Skin of body (tissue), 2 donors: ENCODE results near the gene UBB. TPM values are rescaled to one million over a fixed set of nuclear protein-coding genes. Genes with fewer than 3 reads are reported as not detected.

Experiments
- DNase-seq: peaks from one replicate; lab custom pipeline; 2025; lab: John Stamatoyannopoulos, UW
- total RNA-seq: library from RNA; depleted of rRNA; stranded (reverse); fragments of >200 nt; gene quantifications from one replicate; pipeline ENCODE4 v1.2.3, GENCODE V29; 2014

UBB gene
- total RNA-seq = 1,502 TPM

DNA sequence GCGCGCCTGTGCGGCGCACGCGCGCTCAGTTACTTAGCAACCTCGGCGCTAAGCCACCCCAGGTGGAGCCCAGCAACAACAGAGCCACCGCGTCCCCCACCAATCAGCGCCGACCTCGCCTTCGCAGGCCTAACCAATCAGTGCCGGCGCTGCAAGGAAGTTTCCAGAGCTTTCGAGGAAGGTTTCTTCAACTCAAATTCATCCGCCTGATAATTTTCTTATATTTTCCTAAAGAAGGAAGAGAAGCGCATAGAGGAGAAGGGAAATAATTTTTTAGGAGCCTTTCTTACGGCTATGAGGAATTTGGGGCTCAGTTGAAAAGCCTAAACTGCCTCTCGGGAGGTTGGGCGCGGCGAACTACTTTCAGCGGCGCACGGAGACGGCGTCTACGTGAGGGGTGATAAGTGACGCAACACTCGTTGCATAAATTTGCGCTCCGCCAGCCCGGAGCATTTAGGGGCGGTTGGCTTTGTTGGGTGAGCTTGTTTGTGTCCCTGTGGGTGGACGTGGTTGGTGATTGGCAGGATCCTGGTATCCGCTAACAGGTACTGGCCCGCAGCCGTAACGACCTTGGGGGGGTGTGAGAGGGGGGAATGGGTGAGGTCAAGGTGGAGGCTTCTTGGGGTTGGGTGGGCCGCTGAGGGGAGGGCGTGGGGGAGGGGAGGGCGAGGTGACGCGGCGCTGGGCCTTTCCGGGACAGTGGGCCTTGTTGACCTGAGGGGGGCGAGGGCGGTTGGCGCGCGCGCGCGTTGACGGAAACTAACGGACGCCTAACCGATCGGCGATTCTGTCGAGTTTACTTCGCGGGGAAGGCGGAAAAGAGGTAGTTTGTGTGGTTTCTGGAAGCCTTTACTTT, at the start of gene UBB:
UBB (plus strand) TSS at position 452 of the 856 bp plus-strand sequence. CDS start 817 bp downstream, outside the sequence.
- DNase-seq = peak; percentile 97

- DNase-seq = no peak
Observed at GRCh38 chr17:16338391-16338790, 42.5 kb upstream of the UBB start.

DNA sequence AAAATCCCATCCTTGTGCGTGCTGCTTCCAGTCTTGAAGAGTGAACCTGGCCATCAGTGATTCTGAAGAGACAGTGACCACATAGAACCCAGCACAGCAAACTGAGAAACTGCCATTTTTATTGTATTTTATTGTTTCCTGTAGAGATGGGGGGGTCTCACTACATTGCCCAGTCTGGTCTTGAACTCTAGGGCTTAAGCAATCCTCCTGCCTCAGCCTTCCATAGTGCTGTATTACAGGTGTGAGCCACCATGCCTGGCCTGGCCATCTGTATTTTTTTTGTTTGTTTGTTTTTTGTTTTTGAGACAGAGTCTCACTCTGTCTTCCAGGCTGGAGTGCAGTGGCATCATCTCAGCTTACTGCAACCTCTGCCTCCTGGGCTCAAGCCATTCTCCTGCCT, 41.5 kb upstream of the UBB start:
- DNase-seq = no peak

GRCh38 chr17:16339959-16340358, 40.9 kb upstream of the UBB start:
- no peak for DNase-seq

DNA sequence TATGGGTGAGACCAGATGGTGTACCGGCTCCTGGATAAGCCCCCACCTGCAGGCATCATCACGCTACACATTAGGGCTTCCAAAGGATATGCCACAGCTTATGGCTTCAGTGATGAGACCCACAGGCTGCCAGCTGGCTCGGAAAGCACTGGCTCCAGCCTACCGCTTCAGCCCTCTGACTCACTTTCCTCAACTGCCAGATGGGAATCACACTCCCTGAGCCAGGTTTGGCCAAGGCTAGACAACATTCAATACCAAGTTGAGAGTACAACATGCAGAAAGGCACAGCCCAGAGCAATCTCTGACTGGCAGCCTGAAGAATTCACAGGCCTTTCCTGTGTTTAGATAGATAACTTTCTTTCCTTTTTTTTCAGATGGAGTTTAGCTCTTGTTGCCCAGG, 37.9 kb upstream of the UBB start:
- no peak for DNase-seq

DNA sequence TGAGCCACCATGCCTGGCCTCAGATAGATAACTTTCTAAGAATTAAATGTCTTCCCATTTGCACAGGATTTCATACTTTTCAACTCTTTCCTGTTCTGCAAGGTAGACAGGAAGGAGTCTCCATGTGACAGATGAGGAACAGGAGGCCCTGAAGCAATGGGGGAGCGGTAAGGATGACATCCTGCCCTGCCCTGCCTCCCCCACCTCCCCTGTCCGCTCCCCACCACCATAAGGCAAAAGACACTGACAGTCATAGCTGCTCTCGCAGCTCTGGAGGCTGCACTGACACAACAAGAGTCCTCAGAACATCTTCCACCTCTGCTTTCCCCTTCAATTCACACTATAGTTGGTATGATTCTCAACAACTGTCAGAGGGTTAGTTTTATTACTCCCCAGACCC, 37.3 kb upstream of the UBB start:
- DNase-seq = no peak

DNA sequence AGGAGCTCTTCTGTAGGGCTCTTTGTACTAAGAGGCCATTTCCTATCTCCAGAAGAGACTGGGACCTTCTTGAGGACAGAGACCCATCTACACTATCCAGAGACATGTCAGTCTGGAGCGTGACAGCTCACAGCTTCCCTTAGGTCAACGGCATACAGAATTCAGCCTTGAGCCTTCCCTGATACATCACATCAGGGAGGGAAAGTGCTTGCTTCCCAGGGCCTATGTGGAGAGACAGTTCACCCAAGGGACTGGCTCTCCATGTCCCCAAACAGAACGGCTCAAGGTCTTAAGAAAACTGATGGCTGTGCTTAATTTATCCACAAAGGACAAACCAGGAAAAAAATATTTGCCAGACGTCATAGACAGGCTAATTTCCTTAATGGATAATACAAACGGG, 35.3 kb upstream of the UBB start:
- no peak for DNase-seq

DNA sequence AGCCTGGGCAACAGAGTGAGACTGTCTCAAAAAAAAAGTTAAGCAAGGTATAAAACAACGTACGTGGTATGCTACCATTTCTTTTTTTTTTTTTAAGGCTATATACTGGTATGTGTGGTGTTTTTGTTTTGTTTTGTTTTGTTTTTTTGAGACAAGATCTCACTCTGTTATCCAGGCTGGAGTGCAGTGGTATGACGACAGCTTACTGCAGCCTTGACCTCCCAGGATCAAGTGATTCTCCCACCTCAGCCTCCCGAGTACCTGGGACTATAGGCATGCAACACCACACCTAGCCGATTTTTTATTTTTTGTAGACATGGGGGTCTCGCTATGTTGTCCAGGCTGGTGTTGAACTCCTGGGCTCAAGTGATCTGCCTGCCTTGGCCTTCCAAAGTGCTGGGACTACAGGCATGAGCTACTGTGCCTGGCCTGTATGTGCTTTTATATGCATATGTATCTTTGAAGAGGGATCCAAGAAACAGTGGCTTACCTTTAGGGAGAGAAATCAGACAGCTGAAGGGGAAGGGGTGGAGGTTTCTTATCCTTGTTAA, 34.1 kb upstream of the UBB start:
- no peak for DNase-seq

- no peak for DNase-seq
Observed at GRCh38 chr17:16348586-16348985, 32.3 kb upstream of the UBB start.

- DNase-seq = no peak
Observed at GRCh38 chr17:16349431-16349830, 31.5 kb upstream of the UBB start.

DNA sequence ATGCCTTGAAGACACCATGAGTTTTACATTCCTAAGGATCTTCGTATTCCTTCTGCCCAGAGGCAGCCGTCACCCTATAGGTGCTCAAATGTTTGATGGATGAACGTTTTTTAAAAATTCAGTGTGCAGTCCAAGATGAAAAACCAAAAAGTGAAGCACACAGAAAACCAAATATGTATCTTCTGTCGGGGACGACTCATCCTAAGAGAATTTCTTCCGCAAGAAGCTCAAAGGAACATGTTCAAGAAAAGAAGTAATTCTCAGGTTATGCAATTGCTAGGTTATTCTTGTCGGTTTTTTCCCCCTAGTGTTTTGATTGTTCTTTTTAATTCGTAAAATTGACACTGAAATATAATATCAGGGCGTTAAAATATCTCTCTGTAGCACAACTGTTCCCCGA, 29.1 kb upstream of the UBB start:
- DNase-seq = no peak

GRCh38 chr17:16352303-16352666, 28.6 kb upstream of the UBB start:
- peak; percentile 14 for DNase-seq

DNA sequence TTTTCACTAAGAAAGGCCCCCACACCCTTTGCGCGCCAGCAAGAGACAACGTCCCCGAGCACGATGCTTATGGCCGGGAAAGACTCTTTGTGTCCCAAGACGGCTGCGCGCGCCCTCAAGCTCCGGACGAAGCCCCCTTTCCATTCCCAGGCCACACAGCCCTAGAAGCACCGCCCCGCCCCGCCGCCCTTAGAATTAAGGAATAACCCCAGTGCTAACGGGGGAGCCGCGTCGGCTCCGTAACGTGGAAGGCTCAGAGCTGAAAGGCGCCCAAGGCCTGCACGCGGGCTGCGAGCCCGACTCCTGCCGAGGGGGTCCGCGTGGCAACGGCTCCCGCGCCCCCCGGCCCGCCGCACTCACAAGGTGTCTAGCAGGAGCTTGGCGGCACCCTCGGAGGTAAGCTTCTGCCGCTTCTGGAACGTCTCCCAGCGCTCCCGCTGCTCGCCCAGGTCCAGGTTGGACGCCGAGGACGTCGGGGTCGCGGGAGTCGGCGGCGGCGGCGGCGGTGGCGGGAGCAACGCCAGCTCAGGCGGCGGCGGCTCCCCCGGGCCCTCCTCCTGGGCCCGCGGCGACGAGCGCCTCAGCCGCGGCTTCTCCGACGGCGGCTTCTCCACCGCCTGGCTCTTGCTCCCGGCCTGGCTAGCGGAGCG, 28.1 kb upstream of the UBB start:
- no peak for DNase-seq

DNA sequence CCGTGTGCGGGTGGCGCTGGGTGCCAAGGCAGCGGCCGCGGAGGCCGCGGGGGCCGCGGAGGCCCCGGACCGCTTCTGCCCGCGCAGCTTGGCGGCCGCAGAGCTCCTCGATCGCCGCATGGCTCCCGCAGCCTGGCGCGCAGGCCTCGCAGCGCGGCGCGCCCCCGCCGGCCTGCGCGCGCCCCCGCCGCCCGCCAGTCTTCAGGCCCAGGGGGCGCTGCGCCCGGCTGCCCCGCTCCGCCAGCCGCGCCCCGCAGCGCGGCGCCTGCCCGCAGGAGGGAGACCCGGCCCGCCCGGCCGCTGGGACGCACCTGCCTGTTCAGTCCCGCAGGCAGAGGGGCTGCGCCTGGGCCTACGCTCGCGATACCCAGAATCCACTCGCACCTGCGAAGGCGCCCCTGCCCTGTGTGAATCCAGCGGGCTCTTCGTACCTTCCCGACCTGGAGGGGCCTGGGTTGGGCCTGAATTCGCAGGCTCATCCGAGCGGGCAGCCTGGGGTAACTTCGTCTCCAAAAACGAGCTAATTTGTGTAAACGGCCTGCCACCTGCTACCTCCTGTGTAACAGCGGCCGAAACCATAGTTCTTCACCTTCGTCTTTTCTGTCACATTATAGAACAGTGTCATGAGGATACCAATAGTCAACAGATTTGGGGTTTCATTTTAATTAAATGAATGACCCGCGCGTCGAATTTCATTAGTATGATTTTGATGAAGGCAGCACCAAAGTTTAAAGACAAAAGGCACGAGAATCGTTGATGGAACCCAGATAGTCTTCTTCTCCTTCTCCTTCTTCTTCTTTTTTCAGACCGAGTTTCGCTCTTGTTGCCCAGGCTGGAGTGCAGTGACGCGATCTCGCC, 27.3 kb upstream of the UBB start, which contains the start of gene CENPV:
CENPV (minus strand) TSS at position 153 of the 858 bp plus-strand sequence; CDS start at position 120, 33 bp downstream.
- peak; percentile 10 for DNase-seq

DNA sequence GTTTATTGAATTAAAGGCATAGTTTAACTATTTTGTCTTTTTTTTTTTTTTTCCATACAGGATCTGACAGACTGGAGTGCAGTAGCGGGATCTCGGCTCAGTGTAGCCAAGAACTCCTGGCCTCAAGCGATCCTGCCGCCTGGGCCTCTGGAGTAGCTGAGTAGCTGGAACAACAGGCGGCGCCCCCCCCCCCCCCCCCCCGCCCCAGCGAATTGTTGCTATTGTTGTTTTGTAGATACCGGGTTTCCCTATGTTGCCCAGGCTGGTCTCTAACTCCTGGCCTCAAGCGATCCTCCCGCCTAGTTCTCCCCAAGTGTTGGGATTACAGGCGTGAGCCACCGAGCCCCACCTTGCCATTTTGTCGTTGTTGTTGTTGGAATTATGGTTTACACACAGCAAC, 26.3 kb upstream of the UBB start:
- no peak for DNase-seq

DNA sequence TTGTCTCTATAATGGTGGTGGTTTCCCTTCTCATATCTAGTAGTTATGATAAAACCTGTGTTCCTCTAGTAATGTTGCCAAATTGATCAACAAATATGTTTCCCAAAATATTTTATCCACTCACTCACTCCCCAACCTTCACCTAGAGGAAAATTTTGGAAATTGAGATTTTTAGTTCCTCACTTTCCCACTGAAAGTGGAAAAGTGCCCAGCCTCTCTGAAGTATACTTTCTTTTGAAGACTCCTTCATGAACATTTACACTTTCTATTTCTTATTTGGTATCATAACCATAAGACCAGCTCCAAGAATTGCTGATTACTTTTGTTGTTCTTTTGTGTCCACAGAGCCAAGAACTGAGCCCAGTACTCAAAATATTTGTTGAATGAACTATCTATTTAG, 22.5 kb upstream of the UBB start:
- DNase-seq = no peak

DNA sequence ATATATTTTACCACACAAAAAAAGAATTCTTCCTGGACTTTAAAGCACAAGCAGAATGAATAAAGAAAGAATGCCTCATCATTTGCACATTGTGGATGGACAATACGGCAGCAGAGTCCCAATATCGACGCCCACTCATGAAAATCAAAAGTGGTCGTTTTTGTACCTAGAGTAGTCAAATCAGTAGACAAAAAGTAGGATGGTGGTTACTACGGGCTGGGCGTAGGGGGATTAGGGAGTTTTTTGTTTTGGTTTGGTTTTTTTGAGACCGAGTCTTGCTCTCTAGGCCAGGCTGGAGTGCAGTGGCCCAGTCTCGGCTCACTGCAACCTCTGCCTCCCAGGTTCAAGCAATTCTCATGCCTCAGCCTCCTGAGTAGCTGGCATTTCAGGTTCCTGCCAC, 19.0 kb upstream of the UBB start:
- DNase-seq = no peak

- DNase-seq = peak; percentile 38
Observed at GRCh38 chr17:16363749-16364536, 16.9 kb upstream of the UBB start.

- no peak for DNase-seq
Observed at GRCh38 chr17:16364625-16365024, 16.3 kb upstream of the UBB start.

DNA sequence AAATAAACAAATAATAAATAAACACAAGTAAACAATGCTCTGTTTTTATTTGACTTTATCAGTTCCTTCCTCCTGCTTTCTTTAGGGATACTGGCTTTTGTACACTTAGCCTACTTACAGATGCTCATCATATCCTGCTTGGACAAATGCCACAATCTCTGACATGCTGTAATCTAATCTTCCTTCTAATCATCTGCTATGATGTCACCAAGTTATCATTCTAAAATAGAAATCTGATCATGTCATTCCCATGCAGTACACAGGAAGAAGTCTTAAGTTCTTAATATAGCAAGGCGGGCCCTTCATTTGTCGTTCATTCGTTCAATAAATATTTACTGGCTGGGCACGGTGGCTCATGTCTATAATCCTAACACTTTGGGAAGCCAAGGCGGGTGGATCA, 9.1 kb upstream of the UBB start:
- peak; percentile 86 for DNase-seq
